BE2C (cell line): Measurements from ENCODE around the gene SRSF5.

Source experiments
- DNase-seq: peaks from one replicate; pipeline ENCODE4 v3.0.0-alpha.2; 2020
- H3K27me3 ChIP-seq: fragments of 250-450 bp; sonication (Bioruptor Pico); 2 replicates; pipeline ENCODE4 v1.5.1; 2020; ENCODE audit warnings: mild to moderate bottlenecking
- H3K36me3 ChIP-seq: fragments of 250-450 bp; sonication (Bioruptor Pico); 2 replicates; pipeline ENCODE4 v1.5.1; 2020; ENCODE audit warnings: mild to moderate bottlenecking
- H3K4me1 ChIP-seq: fragments of 250-450 bp; sonication (Bioruptor Pico); 2 replicates; pipeline ENCODE4 v1.5.1; 2020
- H3K4me3 ChIP-seq: 2 replicates; pipeline ENCODE4 v1.5.1; 2011; ENCODE audit warnings: low read depth, low read length
- H3K9me3 ChIP-seq: fragments of 250-450 bp; sonication (Bioruptor Pico); 2 replicates; pipeline ENCODE4 v1.5.1; 2020
- TF ChIP-seq, protein P1 (sequence below): IDR thresholded peaks from 2 replicates; pipeline ENCODE4 v1.5.1; 2012; ENCODE audit warnings: mild to moderate bottlenecking, low read depth, low read length

Gene SRSF5

GRCh38 chr14:69784942-69785341, 18.0 kb downstream of the SRSF5 start:
- DNase-seq, result no peak
- Histone ChIP-seq H3K36me3 (no peaks in the 10 kb centered on the region), H3K4me1 (no peaks in the 10 kb centered on the region), H3K9me3 (no peaks in the 10 kb centered on the region), H3K27me3 (peaks cover 6% of the 10 kb centered on the region; the same call in 1 of the 2 replicates), H3K4me3 (no peak overlapping the region)
- TF ChIP-seq, protein P1, sequence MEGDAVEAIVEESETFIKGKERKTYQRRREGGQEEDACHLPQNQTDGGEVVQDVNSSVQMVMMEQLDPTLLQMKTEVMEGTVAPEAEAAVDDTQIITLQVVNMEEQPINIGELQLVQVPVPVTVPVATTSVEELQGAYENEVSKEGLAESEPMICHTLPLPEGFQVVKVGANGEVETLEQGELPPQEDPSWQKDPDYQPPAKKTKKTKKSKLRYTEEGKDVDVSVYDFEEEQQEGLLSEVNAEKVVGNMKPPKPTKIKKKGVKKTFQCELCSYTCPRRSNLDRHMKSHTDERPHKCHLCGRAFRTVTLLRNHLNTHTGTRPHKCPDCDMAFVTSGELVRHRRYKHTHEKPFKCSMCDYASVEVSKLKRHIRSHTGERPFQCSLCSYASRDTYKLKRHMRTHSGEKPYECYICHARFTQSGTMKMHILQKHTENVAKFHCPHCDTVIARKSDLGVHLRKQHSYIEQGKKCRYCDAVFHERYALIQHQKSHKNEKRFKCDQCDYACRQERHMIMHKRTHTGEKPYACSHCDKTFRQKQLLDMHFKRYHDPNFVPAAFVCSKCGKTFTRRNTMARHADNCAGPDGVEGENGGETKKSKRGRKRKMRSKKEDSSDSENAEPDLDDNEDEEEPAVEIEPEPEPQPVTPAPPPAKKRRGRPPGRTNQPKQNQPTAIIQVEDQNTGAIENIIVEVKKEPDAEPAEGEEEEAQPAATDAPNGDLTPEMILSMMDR, result no peak

DNA sequence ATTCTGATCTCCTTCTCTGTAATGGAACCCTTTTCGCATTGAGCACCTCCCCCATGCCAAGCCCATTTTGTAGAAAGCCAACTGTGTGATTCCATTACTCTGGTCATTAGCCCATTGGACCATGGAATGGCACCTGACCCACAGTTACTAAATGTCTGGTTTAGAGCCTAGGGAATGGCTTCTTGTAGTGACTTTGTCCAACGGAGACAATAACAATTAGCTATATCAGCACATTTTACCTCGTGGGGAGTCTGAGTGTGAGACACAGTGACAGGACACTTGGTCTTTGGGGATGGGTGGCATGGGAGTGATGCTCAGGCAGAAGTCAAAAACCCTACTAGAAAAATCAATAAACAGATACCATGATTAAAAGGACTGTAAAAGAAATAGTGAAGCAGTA, 19.7 kb downstream of the SRSF5 start:
- H3K4me1 ChIP-seq, result no peaks in the 10 kb centered on the region
- no peak overlapping the region for H3K4me3 ChIP-seq
- no peaks in the 10 kb centered on the region for H3K9me3 ChIP-seq
- no peaks in the 10 kb centered on the region for H3K36me3 ChIP-seq
- H3K27me3 ChIP-seq, result peaks cover 8% of the 10 kb centered on the region; the same call in 1 of the 2 replicates
- TF ChIP-seq, protein P1, result no peak
- no peak for DNase-seq

GRCh38 chr14:69789118-69789640, 22.2 kb downstream of the SRSF5 start:
- peaks cover 8% of the 10 kb centered on the region; the same call in 1 of the 2 replicates for H3K27me3 ChIP-seq
- H3K4me3 ChIP-seq, result no peak overlapping the region
- no peaks in the 10 kb centered on the region for H3K36me3 ChIP-seq
- no peak for DNase-seq
- H3K4me1 ChIP-seq, result no peaks in the 10 kb centered on the region
- H3K9me3 ChIP-seq, result no peaks in the 10 kb centered on the region
- TF ChIP-seq, protein P1, result no peak

DNA sequence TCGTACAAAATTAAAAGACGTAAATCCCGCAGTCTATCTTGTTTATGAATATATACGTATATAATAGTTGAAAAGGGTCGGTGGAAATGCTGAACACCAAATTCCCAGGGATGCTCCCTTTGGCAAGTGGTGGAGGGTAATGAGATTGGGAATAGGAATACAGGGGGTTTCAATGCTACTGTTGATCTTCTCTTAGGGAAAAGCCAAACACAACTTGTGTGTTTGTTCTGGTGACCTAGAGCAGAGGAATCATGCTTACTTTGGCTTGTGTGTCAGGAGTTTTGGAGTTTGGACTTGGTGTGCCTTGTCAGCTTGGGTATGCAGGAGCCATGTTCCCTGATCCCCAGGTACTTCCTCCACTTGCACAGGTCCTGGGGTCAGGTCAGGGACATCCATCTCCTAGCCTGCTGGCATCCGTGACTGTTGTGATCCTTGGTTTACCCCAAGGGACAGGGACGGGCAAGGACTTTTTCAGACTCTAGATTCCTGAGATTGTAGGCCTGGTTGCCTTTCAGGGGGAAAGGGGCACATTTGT, 26.0 kb downstream of the SRSF5 start:
- Histone ChIP-seq H3K27me3 (peaks cover 8% of the 10 kb centered on the region; the same call in 1 of the 2 replicates), H3K36me3 (no peaks in the 10 kb centered on the region), H3K9me3 (no peaks in the 10 kb centered on the region), H3K4me3 (no peak overlapping the region), H3K4me1 (no peaks in the 10 kb centered on the region)
- no peak for DNase-seq
- TF ChIP-seq, protein P1, result no peak

- no peaks in the 10 kb centered on the region for H3K4me1 ChIP-seq
- no peak for DNase-seq
- TF ChIP-seq, protein P1, result no peak
- H3K9me3 ChIP-seq, result no peaks in the 10 kb centered on the region
- H3K36me3 ChIP-seq, result no peaks in the 10 kb centered on the region
- H3K27me3 ChIP-seq, result 0 out of 2 replicates have a peak, but pooled peaks cover 3% of the 10 kb centered on the region
- H3K4me3 ChIP-seq, result no peak overlapping the region
Measured at GRCh38 chr14:69794791-69795190, 27.8 kb downstream of the SRSF5 start.

GRCh38 chr14:69795691-69796090, 28.7 kb downstream of the SRSF5 start:
- no peak for DNase-seq
- Histone ChIP-seq H3K9me3 (no peaks in the 10 kb centered on the region), H3K4me3 (no peak overlapping the region), H3K36me3 (no peaks in the 10 kb centered on the region), H3K4me1 (no peaks in the 10 kb centered on the region), H3K27me3 (no peaks in the 10 kb centered on the region; the same call in 1 of the 2 replicates)
- TF ChIP-seq, protein P1, result no peak
